ENCODE measurements around the gene XRN1. TPM values are rescaled to one million over a fixed set of nuclear protein-coding genes. Genes with fewer than 3 reads are reported as not detected.
"Not testable (repeated sequence)": the region's sequence is repeated elsewhere in the genome, so short reads cannot be mapped to it uniquely, and the experiment has no call there.

The XRN1 gene
- total RNA-seq, 4 donors from 2014 or later: 29.5 to 54.6 (median 38.2) TPM

- peaks cover 17 to 99% of the 10 kb centered on the region in 2 donors for H3K36me3 ChIP-seq
- H3K4me1 ChIP-seq: no peaks in the 10 kb centered on the region
- no peak overlapping the region for H3K27ac ChIP-seq
- no peak overlapping the region for H3K4me3 ChIP-seq
- TF ChIP-seq, protein P1, sequence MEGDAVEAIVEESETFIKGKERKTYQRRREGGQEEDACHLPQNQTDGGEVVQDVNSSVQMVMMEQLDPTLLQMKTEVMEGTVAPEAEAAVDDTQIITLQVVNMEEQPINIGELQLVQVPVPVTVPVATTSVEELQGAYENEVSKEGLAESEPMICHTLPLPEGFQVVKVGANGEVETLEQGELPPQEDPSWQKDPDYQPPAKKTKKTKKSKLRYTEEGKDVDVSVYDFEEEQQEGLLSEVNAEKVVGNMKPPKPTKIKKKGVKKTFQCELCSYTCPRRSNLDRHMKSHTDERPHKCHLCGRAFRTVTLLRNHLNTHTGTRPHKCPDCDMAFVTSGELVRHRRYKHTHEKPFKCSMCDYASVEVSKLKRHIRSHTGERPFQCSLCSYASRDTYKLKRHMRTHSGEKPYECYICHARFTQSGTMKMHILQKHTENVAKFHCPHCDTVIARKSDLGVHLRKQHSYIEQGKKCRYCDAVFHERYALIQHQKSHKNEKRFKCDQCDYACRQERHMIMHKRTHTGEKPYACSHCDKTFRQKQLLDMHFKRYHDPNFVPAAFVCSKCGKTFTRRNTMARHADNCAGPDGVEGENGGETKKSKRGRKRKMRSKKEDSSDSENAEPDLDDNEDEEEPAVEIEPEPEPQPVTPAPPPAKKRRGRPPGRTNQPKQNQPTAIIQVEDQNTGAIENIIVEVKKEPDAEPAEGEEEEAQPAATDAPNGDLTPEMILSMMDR (IDR thresholded peaks at IDR 0.05): no peak
- TF ChIP-seq EP300 (IDR thresholded peaks at IDR 0.05) (no peak), POLR2AphosphoS5 (IDR thresholded peaks at IDR 0.05) (no peak), POLR2A (IDR thresholded peaks at IDR 0.05) (no peak)
- H3K27me3 ChIP-seq: no peaks in the 10 kb centered on the region
- 94 to 100% methylated on average over 3 of the region's 3 CpGs for WGBS, 2 donors (ENCODE audit: low coverage in 1 of 2)
- ATAC-seq: no peak
- no peaks in the 10 kb centered on the region for H3K9me3 ChIP-seq
Measured at GRCh38 chr3:142356818-142357217, 91.0 kb downstream of the XRN1 start.

GRCh38 chr3:142355692-142356091, 92.1 kb downstream of the XRN1 start:
- Histone ChIP-seq H3K36me3 (peaks cover 12 to 100% of the 10 kb centered on the region in 2 donors), H3K9me3 (no peaks in the 10 kb centered on the region), H3K27ac (no peak overlapping the region), H3K4me1 (no peaks in the 10 kb centered on the region), H3K27me3 (no peaks in the 10 kb centered on the region), H3K4me3 (no peak overlapping the region)
- WGBS, 2 donors (ENCODE audit: low coverage in 1 of 2): 90 to 93% methylated on average over 3 of the region's 3 CpGs
- TF ChIP-seq POLR2AphosphoS5 (IDR thresholded peaks at IDR 0.05) (no peak), POLR2A (IDR thresholded peaks at IDR 0.05) (no peak), EP300 (IDR thresholded peaks at IDR 0.05) (no peak)
- TF ChIP-seq, protein P1 (IDR thresholded peaks at IDR 0.05): no peak
- ATAC-seq: no peak

- ATAC-seq: no peak
- TF ChIP-seq, protein P1 (IDR thresholded peaks at IDR 0.05): no peak
- no peak for TF ChIP-seq EP300 (IDR thresholded peaks at IDR 0.05)
- Histone ChIP-seq H3K36me3 (peaks cover 8 to 100% of the 10 kb centered on the region in 2 donors), H3K27me3 (no peaks in the 10 kb centered on the region), H3K9me3 (no peaks in the 10 kb centered on the region), H3K27ac (no peak overlapping the region), H3K4me1 (no peaks in the 10 kb centered on the region), H3K4me3 (no peak overlapping the region)
- 89 to 95% methylated on average over 5 of the region's 5 CpGs for WGBS, 2 donors (ENCODE audit: low coverage in 1 of 2)
Measured at GRCh38 chr3:142354076-142354475, 93.8 kb downstream of the XRN1 start.

DNA sequence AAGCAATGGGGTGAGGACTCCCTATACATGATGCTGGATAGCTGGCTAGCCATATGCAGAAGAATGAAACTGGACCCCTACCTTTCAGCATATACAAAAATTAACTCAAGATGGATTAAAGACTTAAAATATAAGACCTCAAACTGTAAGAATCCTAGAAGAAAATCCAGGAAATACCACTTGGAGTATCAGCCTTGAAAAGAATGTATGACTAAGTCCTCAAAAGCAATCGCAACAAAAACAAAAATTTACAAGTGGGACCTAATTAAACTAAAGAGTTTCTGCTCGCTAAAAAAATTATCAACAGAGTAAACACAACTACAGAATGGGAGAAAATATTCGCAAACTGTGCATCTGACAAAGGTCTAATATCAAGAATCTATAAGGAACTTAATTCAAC, 94.3 kb downstream of the XRN1 start:
- no peak for ATAC-seq
- Histone ChIP-seq H3K4me3 (no peak overlapping the region), H3K9me3 (no peaks in the 10 kb centered on the region), H3K36me3 (peaks cover 8 to 100% of the 10 kb centered on the region in 2 donors), H3K27me3 (no peaks in the 10 kb centered on the region), H3K4me1 (no peaks in the 10 kb centered on the region), H3K27ac (no peak overlapping the region)
- TF ChIP-seq, protein P1 (IDR thresholded peaks at IDR 0.05): no peak
- TF ChIP-seq EP300 (IDR thresholded peaks at IDR 0.05): no peak
- no peak for TF ChIP-seq POLR2AphosphoS5 (IDR thresholded peaks at IDR 0.05)
- TF ChIP-seq POLR2A (IDR thresholded peaks at IDR 0.05): no peak
- 90 to 94% methylated on average over 3 of the region's 3 CpGs for WGBS, 2 donors (ENCODE audit: low coverage in 1 of 2)

DNA sequence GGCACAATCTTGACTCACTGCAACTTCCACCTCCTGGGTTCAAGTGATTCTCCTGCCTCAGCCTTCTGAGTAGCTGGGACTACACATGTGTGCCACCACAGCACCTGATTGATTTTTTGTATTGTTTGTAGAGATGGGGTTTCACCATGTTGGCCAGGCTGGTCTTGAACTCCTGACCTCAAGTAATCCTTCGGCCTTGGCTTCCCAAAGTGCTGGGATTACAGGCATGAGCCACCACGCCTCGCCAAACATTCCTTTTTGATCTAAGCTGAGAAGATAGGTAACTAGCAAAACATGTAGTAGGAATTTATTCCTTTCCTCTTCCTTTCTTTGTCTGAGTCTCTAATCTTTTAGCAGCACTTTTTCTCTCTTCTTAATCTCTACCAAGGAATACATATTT, 95.1 kb downstream of the XRN1 start:
- not testable (repeated sequence) for H3K4me1 ChIP-seq, H3K27ac ChIP-seq, H3K9me3 ChIP-seq, H3K27me3 ChIP-seq, H3K4me3 ChIP-seq, ATAC-seq
- peaks cover 8 to 100% of the 10 kb centered on the region in 2 donors for H3K36me3 ChIP-seq
- WGBS, 2 donors (ENCODE audit: low coverage in 1 of 2): 100% methylated on average over 3 of the region's 3 CpGs; no CpG with 5 or more reads in 1 of the 2 donors
